GM23338 (cell line): ENCODE results near the gene SRGAP1. TPM values are rescaled to one million over a fixed set of nuclear protein-coding genes. Genes with fewer than 3 reads are reported as not detected.

Source experiments
- ATAC-seq: fragments of 200-7000 bp; cut with Tn5 transposase; 3 replicates; pipeline ENCODE4 v1.9.1; 2020
- DNase-seq: peaks from one replicate; pipeline ENCODE4 v3.0.0-alpha.2; 2015; ENCODE audit warnings: low spot score
- H2AFZ ChIP-seq: fragments of 200-600 bp; sonication (generic); 2 replicates; pipeline ENCODE4 v1.8.0; 2016; ENCODE audit warnings: antibody characterized with exemption, mild to moderate bottlenecking, moderate library complexity
- H3F3A ChIP-seq: fragments of 200-600 bp; sonication (generic); replicated peaks from 2 replicates; pipeline ENCODE4 v1.8.0; 2017; ENCODE audit warnings: antibody characterized with exemption, mixed run types, low read depth
- H3K27ac ChIP-seq: fragments of 200-600 bp; sonication (generic); 2 replicates; pipeline ENCODE4 v1.6.1; 2016; ENCODE audit warnings: low read depth
- H3K27me3 ChIP-seq: fragments of 200-600 bp; sonication (generic); 2 replicates; pipeline ENCODE4 v1.8.0; 2016; ENCODE audit warnings: mild to moderate bottlenecking, mixed run types, moderate library complexity; ENCODE audit not compliant: insufficient read depth
- H3K36me3 ChIP-seq: fragments of 200-600 bp; sonication (generic); 2 replicates; pipeline ENCODE4 v1.8.0; 2016; ENCODE audit warnings: mild to moderate bottlenecking; ENCODE audit not compliant: insufficient read depth
- H3K4me1 ChIP-seq: fragments of 200-600 bp; sonication (generic); 2 replicates; pipeline ENCODE4 v1.8.0; 2016; ENCODE audit warnings: mild to moderate bottlenecking, moderate library complexity; ENCODE audit not compliant: insufficient read depth
- H3K4me2 ChIP-seq: fragments of 200-600 bp; sonication (generic); 2 replicates; pipeline ENCODE4 v1.7.1; 2017; ENCODE audit warnings: mixed run types
- H3K4me3 ChIP-seq: fragments of 200-600 bp; sonication (generic); 2 replicates; pipeline ENCODE4 v1.6.1; 2016; ENCODE audit warnings: mixed run types
- H3K79me2 ChIP-seq: fragments of 200-600 bp; sonication (generic); replicated peaks from 2 replicates; pipeline ENCODE4 v1.8.0; 2017; ENCODE audit warnings: mild to moderate bottlenecking; ENCODE audit not compliant: insufficient read depth
- H3K9me2 ChIP-seq: fragments of 200-600 bp; sonication (generic); 2 replicates; pipeline ENCODE4 v1.8.0; 2017; ENCODE audit not compliant: insufficient read depth
- H4K20me1 ChIP-seq: fragments of 200-600 bp; sonication (generic); replicated peaks from 2 replicates; pipeline ENCODE4 v1.8.0; 2017; ENCODE audit warnings: mild to moderate bottlenecking; ENCODE audit not compliant: insufficient read depth
- H3K27ac Mint-ChIP-seq: 2 replicates; pipeline ENCODE4 v1.8.0; 2020; ENCODE audit warnings: inconsistent platforms, mild to moderate bottlenecking, moderate library complexity, mixed read lengths
- H3K27me3 Mint-ChIP-seq: 3 replicates; pipeline ENCODE4 v1.8.0; 2022; ENCODE audit warnings: low read depth, mild to moderate bottlenecking, moderate library complexity, mixed read lengths, inconsistent platforms; ENCODE audit not compliant: insufficient read depth, poor library complexity
- H3K36me3 Mint-ChIP-seq: 3 replicates; pipeline ENCODE4 v1.8.0; 2021; ENCODE audit warnings: low read depth, mild to moderate bottlenecking, inconsistent platforms, moderate library complexity, mixed read lengths
- H3K4me1 Mint-ChIP-seq: 3 replicates; pipeline ENCODE4 v1.8.0; 2020; ENCODE audit warnings: mild to moderate bottlenecking, inconsistent platforms, mixed read lengths
- H3K4me3 Mint-ChIP-seq: 3 replicates; pipeline ENCODE4 v1.8.0; 2021; ENCODE audit warnings: moderate library complexity, mild to moderate bottlenecking, inconsistent platforms, mixed read lengths
- H3K9me3 Mint-ChIP-seq: 3 replicates; pipeline ENCODE4 v1.8.0; 2020; ENCODE audit warnings: moderate library complexity, mild to moderate bottlenecking, inconsistent platforms, mixed read lengths
- CREB1 ChIP-seq: fragments of 250-450 bp; sonication (Bioruptor Pico); IDR thresholded peaks from 2 replicates; pipeline ENCODE4 v1.5.0; 2020; ENCODE audit warnings: low read depth, mild to moderate bottlenecking, moderate library complexity
- EZH2 ChIP-seq: fragments of 200-600 bp; sonication (generic); IDR thresholded peaks from one replicate; pipeline ENCODE4 v1.8.0; 2017; ENCODE audit warnings: antibody characterized with exemption, mild to moderate bottlenecking, low read depth; ENCODE audit not compliant: unreplicated experiment
- EZH2phosphoT487 ChIP-seq: fragments of 200-600 bp; sonication (generic); IDR thresholded peaks from one replicate; pipeline ENCODE4 v1.8.1; 2018; ENCODE audit warnings: antibody characterized with exemption; ENCODE audit not compliant: unreplicated experiment
- JUNB ChIP-seq: IDR thresholded peaks from one replicate; pipeline ENCODE4 v1.6.1; 2016; ENCODE audit warnings: antibody characterized with exemption; ENCODE audit not compliant: unreplicated experiment
- NANOG ChIP-seq: IDR thresholded peaks from 2 replicates; pipeline ENCODE4 v1.6.1; 2016; ENCODE audit warnings: antibody characterized with exemption, borderline replicate concordance
- POLR2AphosphoS5 ChIP-seq: IDR thresholded peaks from 2 replicates; pipeline ENCODE4 v1.6.1; 2016; ENCODE audit warnings: antibody characterized with exemption, low read depth
- STAT1 ChIP-seq: IDR thresholded peaks from one replicate; pipeline ENCODE4 v1.6.1; 2016; ENCODE audit warnings: antibody characterized with exemption; ENCODE audit not compliant: unreplicated experiment
- ZNF114 ChIP-seq: fragments of 250-450 bp; sonication (Bioruptor Pico); IDR thresholded peaks from 2 replicates; pipeline ENCODE4 v1.5.0; 2020; ENCODE audit warnings: mild to moderate bottlenecking, moderate library complexity
- ZNF331 ChIP-seq: fragments of 250-450 bp; sonication (Bioruptor Pico); IDR thresholded peaks from 2 replicates; pipeline ENCODE4 v1.5.0; 2020; ENCODE audit warnings: low read depth, mild to moderate bottlenecking, moderate library complexity
- polyA plus RNA-seq: library from polyadenylated mRNA; unstranded; fragments of >200 nt; fragmentation: Nextera tagmentation; extraction: Ambion mirVana; gene quantifications from 2 replicates; pipeline ENCODE4 v1.2.1, GENCODE V29; 2016
- total RNA-seq: library from RNA; depleted of rRNA; stranded (reverse); fragments of >200 nt; shearing (Covaris generic); gene quantifications from 2 replicates; pipeline ENCODE4 v1.2.3, GENCODE V29; 2014
- TF ChIP-seq, protein P1 (sequence below): IDR thresholded peaks from one replicate; pipeline ENCODE4 v1.6.1; 2018; ENCODE audit warnings: antibody characterized with exemption; ENCODE audit not compliant: unreplicated experiment
- TF ChIP-seq, protein P2 (sequence below), 2 experiments: fragments of 200-600 bp in 1 of 2; sonication (generic) in 1 of 2; conservative IDR thresholded peaks; 2 replicates each; pipeline versions ENCODE4 v1.5.1 to v1.6.1; 2016 to 2017; ENCODE audit warnings: antibody characterized with exemption in 2 of 2, low read depth in 2 of 2, mild to moderate bottlenecking in 2 of 2, moderate library complexity in 1 of 2
- TF ChIP-seq, protein P3 (sequence below): IDR thresholded peaks from 2 replicates; pipeline ENCODE4 v1.6.1; 2016; ENCODE audit warnings: antibody characterized with exemption

SRGAP1 gene
- total and polyA plus RNA-seq, 2 experiments from 2014 or later, result 6.1 to 8.1 TPM

DNA sequence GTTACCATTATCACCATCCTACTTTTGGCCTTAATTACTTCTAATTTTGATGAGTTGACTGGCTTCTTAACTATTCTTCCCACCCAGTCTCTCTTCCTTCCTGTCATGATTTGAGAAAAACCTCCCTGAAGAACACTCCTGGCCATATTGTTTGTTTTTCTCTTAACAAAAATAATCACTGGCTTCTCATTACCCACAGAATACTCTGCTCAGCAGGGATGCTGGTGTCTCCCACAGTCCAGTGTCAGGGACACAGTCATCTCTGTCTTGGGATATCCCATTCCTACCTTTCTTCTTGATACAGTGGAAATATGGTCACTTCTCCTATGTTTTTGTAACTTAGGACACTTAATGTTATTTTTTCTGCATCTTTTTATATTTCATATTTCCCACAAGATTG, 103.7 kb downstream of the SRGAP1 start (continued):
- TF ChIP-seq ZNF331 (CRISPR knock-in tag) (no peak), ZNF114 (no peak), NANOG (no peak), EZH2 (no peak), POLR2AphosphoS5 (no peak), STAT1 (no peak), JUNB (no peak), CREB1 (CRISPR knock-in tag) (no peak), EZH2phosphoT487 (no peak)
- TF ChIP-seq, protein P1, sequence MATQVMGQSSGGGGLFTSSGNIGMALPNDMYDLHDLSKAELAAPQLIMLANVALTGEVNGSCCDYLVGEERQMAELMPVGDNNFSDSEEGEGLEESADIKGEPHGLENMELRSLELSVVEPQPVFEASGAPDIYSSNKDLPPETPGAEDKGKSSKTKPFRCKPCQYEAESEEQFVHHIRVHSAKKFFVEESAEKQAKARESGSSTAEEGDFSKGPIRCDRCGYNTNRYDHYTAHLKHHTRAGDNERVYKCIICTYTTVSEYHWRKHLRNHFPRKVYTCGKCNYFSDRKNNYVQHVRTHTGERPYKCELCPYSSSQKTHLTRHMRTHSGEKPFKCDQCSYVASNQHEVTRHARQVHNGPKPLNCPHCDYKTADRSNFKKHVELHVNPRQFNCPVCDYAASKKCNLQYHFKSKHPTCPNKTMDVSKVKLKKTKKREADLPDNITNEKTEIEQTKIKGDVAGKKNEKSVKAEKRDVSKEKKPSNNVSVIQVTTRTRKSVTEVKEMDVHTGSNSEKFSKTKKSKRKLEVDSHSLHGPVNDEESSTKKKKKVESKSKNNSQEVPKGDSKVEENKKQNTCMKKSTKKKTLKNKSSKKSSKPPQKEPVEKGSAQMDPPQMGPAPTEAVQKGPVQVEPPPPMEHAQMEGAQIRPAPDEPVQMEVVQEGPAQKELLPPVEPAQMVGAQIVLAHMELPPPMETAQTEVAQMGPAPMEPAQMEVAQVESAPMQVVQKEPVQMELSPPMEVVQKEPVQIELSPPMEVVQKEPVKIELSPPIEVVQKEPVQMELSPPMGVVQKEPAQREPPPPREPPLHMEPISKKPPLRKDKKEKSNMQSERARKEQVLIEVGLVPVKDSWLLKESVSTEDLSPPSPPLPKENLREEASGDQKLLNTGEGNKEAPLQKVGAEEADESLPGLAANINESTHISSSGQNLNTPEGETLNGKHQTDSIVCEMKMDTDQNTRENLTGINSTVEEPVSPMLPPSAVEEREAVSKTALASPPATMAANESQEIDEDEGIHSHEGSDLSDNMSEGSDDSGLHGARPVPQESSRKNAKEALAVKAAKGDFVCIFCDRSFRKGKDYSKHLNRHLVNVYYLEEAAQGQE, result no peak
- TF ChIP-seq, protein P2, sequence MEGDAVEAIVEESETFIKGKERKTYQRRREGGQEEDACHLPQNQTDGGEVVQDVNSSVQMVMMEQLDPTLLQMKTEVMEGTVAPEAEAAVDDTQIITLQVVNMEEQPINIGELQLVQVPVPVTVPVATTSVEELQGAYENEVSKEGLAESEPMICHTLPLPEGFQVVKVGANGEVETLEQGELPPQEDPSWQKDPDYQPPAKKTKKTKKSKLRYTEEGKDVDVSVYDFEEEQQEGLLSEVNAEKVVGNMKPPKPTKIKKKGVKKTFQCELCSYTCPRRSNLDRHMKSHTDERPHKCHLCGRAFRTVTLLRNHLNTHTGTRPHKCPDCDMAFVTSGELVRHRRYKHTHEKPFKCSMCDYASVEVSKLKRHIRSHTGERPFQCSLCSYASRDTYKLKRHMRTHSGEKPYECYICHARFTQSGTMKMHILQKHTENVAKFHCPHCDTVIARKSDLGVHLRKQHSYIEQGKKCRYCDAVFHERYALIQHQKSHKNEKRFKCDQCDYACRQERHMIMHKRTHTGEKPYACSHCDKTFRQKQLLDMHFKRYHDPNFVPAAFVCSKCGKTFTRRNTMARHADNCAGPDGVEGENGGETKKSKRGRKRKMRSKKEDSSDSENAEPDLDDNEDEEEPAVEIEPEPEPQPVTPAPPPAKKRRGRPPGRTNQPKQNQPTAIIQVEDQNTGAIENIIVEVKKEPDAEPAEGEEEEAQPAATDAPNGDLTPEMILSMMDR (conservative IDR thresholded peaks at IDR 0.05; ENCODE audit: low read depth in 2 of 2), result no peak

DNA sequence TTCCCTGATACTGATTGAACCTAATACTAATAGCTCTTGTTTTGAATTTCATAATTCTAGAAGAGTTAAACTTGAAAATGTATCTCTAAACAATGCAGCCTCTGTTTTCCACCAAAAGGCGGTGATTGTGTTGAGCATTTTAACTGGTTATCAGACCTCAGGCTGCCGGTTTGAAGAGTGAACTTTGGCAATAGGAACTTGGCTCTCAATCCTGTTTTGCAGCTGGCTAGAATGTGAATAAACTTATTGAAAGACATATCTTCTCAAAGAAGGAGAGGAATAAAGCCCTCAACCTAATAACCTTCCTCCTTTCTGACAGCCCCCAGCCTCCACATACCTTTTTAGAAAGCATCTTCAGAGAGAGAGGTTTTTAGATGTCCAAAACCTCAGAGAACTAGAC, 105.4 kb downstream of the SRGAP1 start:
- H3K9me2 ChIP-seq, result no peaks in the 10 kb centered on the region
- peaks cover 10% of the 10 kb centered on the region for H3K4me1 Mint-ChIP-seq
- no peak overlapping the region for H2AFZ ChIP-seq
- no peaks in the 10 kb centered on the region for H3K27me3 Mint-ChIP-seq
- ATAC-seq (no peak), DNase-seq (no peak)
- H3K27ac ChIP-seq, result no peak overlapping the region
- no peak overlapping the region for H3K27ac Mint-ChIP-seq
- H3K36me3 Mint-ChIP-seq, result no peaks in the 10 kb centered on the region
- no peaks in the 10 kb centered on the region for H3K4me1 ChIP-seq
- no peaks in the 10 kb centered on the region for H3K36me3 ChIP-seq
- no peak overlapping the region for H3K4me3 ChIP-seq
- no peak overlapping the region for H3K4me3 Mint-ChIP-seq
- H3F3A ChIP-seq, result no peaks in the 10 kb centered on the region
- H3K27me3 ChIP-seq, result no peaks in the 10 kb centered on the region
- no peak overlapping the region for H3K4me2 ChIP-seq
- H3K79me2 ChIP-seq, result no peaks in the 10 kb centered on the region
- no peaks in the 10 kb centered on the region for H3K9me3 Mint-ChIP-seq
- no peaks in the 10 kb centered on the region for H4K20me1 ChIP-seq
- TF ChIP-seq JUNB (no peak), NANOG (no peak), EZH2phosphoT487 (no peak), CREB1 (CRISPR knock-in tag) (no peak), EZH2 (no peak), STAT1 (no peak)
- TF ChIP-seq, protein P3, sequence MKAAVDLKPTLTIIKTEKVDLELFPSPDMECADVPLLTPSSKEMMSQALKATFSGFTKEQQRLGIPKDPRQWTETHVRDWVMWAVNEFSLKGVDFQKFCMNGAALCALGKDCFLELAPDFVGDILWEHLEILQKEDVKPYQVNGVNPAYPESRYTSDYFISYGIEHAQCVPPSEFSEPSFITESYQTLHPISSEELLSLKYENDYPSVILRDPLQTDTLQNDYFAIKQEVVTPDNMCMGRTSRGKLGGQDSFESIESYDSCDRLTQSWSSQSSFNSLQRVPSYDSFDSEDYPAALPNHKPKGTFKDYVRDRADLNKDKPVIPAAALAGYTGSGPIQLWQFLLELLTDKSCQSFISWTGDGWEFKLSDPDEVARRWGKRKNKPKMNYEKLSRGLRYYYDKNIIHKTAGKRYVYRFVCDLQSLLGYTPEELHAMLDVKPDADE, result no peak
- TF ChIP-seq, protein P2 (conservative IDR thresholded peaks at IDR 0.05; ENCODE audit: low read depth in 2 of 2), result no peak
- TF ChIP-seq, protein P1, result no peak
